H9 (cell line): ENCODE measurements around the gene OR52M1. TPM values are rescaled to one million over a fixed set of nuclear protein-coding genes. Genes with fewer than 3 reads are reported as not detected.
A peak's percentile ranks its signal among the peaks of the same experiment; 100 is the strongest.

Experiments
- DNase-seq: peaks from one replicate; pipeline ENCODE4 v3.0.0-alpha.2; 2017
- H2AFZ ChIP-seq: one replicate; pipeline ENCODE4 v1.6.1; 2013; ENCODE audit warnings: mild to moderate bottlenecking, low read length, control low read depth, moderate library complexity
- H2AK5ac ChIP-seq: 2 replicates; pipeline ENCODE4 v1.6.1; 2013; ENCODE audit warnings: low read length, control low read depth, mixed read lengths; ENCODE audit not compliant: insufficient read length
- H2BK120ac ChIP-seq: one replicate; pipeline ENCODE4 v1.6.1; 2013; ENCODE audit warnings: low read depth, mild to moderate bottlenecking, low read length, control low read depth, inconsistent platforms; ENCODE audit not compliant: poor library complexity, severe bottlenecking
- H2BK12ac ChIP-seq: 2 replicates; pipeline ENCODE4 v1.6.1; 2013; ENCODE audit warnings: low read length, control low read depth, mixed read lengths, low read depth; ENCODE audit not compliant: insufficient read length
- H2BK15ac ChIP-seq: 2 replicates; pipeline ENCODE4 v1.6.1; 2013; ENCODE audit warnings: low read depth, low read length, control low read depth
- H2BK20ac ChIP-seq: one replicate; pipeline ENCODE4 v1.6.1; 2013; ENCODE audit warnings: low read depth, mild to moderate bottlenecking, low read length, control low read depth, inconsistent platforms; ENCODE audit not compliant: poor library complexity, severe bottlenecking
- H2BK5ac ChIP-seq: 2 replicates; pipeline ENCODE4 v1.6.1; 2013; ENCODE audit warnings: low read length, control low read depth, mixed read lengths; ENCODE audit not compliant: insufficient read length
- H3K14ac ChIP-seq: 2 replicates; pipeline ENCODE4 v1.6.1; 2013; ENCODE audit warnings: low read length, control low read depth; ENCODE audit not compliant: insufficient read depth
- H3K18ac ChIP-seq: 2 replicates; pipeline ENCODE4 v1.6.1; 2013; ENCODE audit warnings: low read depth, mild to moderate bottlenecking, mixed read lengths, low read length, control low read depth; ENCODE audit not compliant: insufficient read length
- H3K23ac ChIP-seq: 2 replicates; pipeline ENCODE4 v1.6.1; 2013; ENCODE audit warnings: low read length, control low read depth, mixed read lengths, low read depth; ENCODE audit not compliant: insufficient read length
- H3K23me2 ChIP-seq: 2 replicates; pipeline ENCODE4 v1.6.1; 2013; ENCODE audit warnings: low read depth, mild to moderate bottlenecking, mixed read lengths, low read length, control low read depth; ENCODE audit not compliant: insufficient read length, poor library complexity, severe bottlenecking
- H3K27ac ChIP-seq: 2 replicates; pipeline ENCODE4 v1.5.1; 2013; ENCODE audit warnings: low read length, control low read depth, mixed read lengths, low read depth; ENCODE audit not compliant: insufficient read length
- H3K27me3 ChIP-seq: 2 replicates; pipeline ENCODE4 v1.6.1; 2013; ENCODE audit warnings: low read length, control low read depth, inconsistent platforms; ENCODE audit not compliant: insufficient read depth
- H3K4ac ChIP-seq: 2 replicates; pipeline ENCODE4 v1.6.1; 2013; ENCODE audit warnings: low read depth, mild to moderate bottlenecking, control low read depth, inconsistent platforms, low read length, moderate library complexity
- H3K4me1 ChIP-seq: 2 replicates; pipeline ENCODE4 v1.6.1; 2013; ENCODE audit warnings: low read length, control low read depth, inconsistent platforms; ENCODE audit not compliant: insufficient read depth
- H3K4me2 ChIP-seq: 2 replicates; pipeline ENCODE4 v1.6.1; 2013; ENCODE audit warnings: low read length, control low read depth, mixed read lengths; ENCODE audit not compliant: insufficient read length, insufficient read depth
- H3K56ac ChIP-seq: 2 replicates; pipeline ENCODE4 v1.6.1; 2013; ENCODE audit warnings: low read depth, mild to moderate bottlenecking, mixed read lengths, low read length, control low read depth; ENCODE audit not compliant: insufficient read length
- H3K79me1 ChIP-seq: 2 replicates; pipeline ENCODE4 v1.6.1; 2013; ENCODE audit warnings: low read depth, mild to moderate bottlenecking, moderate library complexity, low read length, control low read depth, inconsistent platforms; ENCODE audit not compliant: insufficient read depth, poor library complexity, severe bottlenecking
- H3K79me2 ChIP-seq: 2 replicates; pipeline ENCODE4 v1.6.1; 2013; ENCODE audit warnings: low read length, control low read depth, inconsistent platforms; ENCODE audit not compliant: insufficient read depth
- H3K9ac ChIP-seq: 2 replicates; pipeline ENCODE4 v1.6.1; 2013; ENCODE audit warnings: low read length, control low read depth, mixed read lengths; ENCODE audit not compliant: insufficient read length; ENCODE audit errors: extremely low read depth
- H3K9me3 ChIP-seq: one replicate; pipeline ENCODE4 v1.6.1; 2013; ENCODE audit warnings: low read depth, low read length, inconsistent platforms; ENCODE audit not compliant: control insufficient read depth
- H3T11ph ChIP-seq: one replicate; pipeline ENCODE4 v1.6.1; 2013; ENCODE audit warnings: mild to moderate bottlenecking, low read length, control low read depth, inconsistent platforms
- H4K20me1 ChIP-seq: one replicate; pipeline ENCODE4 v1.6.1; 2013; ENCODE audit not compliant: control insufficient read depth, insufficient read length, insufficient read depth
- H4K5ac ChIP-seq: 2 replicates; pipeline ENCODE4 v1.6.1; 2013; ENCODE audit warnings: low read depth, mild to moderate bottlenecking, mixed read lengths, low read length, control low read depth; ENCODE audit not compliant: insufficient read length
- H4K8ac ChIP-seq: replicated peaks from 2 replicates; pipeline ENCODE4 v1.6.1; 2013; ENCODE audit warnings: low read length, control low read depth, mixed read lengths, low read depth; ENCODE audit not compliant: insufficient read length
- H4K91ac ChIP-seq: 2 replicates; pipeline ENCODE4 v1.6.1; 2013; ENCODE audit warnings: low read depth, mild to moderate bottlenecking, moderate library complexity, mixed read lengths, low read length, control low read depth; ENCODE audit not compliant: insufficient read length
- H3K27ac Mint-ChIP-seq, 3 experiments: 2 replicates in 2 of 3; 3 replicates in 1 of 3; pipeline ENCODE4 v1.8.0; 2020 to 2021; ENCODE audit warnings: mixed read lengths in 3 of 3, mild to moderate bottlenecking in 1 of 3, moderate library complexity in 1 of 3
- H3K27me3 Mint-ChIP-seq: 2 replicates; pipeline ENCODE4 v1.8.0; 2021; ENCODE audit warnings: low read depth, mild to moderate bottlenecking, moderate library complexity, mixed read lengths
- H3K36me3 Mint-ChIP-seq, 3 experiments: 2 replicates in 2 of 3; 3 replicates in 1 of 3; pipeline ENCODE4 v1.8.0; 2020 to 2021; ENCODE audit warnings: low read depth in 3 of 3, mixed read lengths in 3 of 3; ENCODE audit not compliant: insufficient read depth in 1 of 3
- H3K4me1 Mint-ChIP-seq, 2 experiments: 2 replicates each; pipeline ENCODE4 v1.8.0; 2020; ENCODE audit warnings: mixed read lengths in 2 of 2
- H3K4me3 Mint-ChIP-seq, 2 experiments: 2 replicates in 1 of 2; 3 replicates in 1 of 2; pipeline ENCODE4 v1.8.0; 2020 to 2021; ENCODE audit warnings: mild to moderate bottlenecking in 2 of 2, mixed read lengths in 2 of 2, moderate library complexity in 1 of 2
- H3K9me3 Mint-ChIP-seq, 2 experiments: 2 replicates in 1 of 2; 3 replicates in 1 of 2; pipeline ENCODE4 v1.8.0; 2020; ENCODE audit warnings: mild to moderate bottlenecking in 2 of 2, mixed read lengths in 2 of 2, moderate library complexity in 1 of 2
- CTCF ChIP-seq: fragments of 200-600 bp; sonication (generic); conservative IDR thresholded peaks from 3 replicates; pipeline ENCODE4 v1.8.0; 2021; ENCODE audit warnings: antibody characterized with exemption, mild to moderate bottlenecking
- WGBS: extraction: QIAGEN DNeasy Blood & Tissue Kit; methylation state at CpG from one replicate; pipeline ENCODE4 v1.1.7; 2013; ENCODE audit warnings: missing lambda C conversion rate, low lambda C conversion rate, mixed read lengths; ENCODE audit not compliant: insufficient read length; ENCODE audit errors: extremely low coverage; 5-methylcytosine and 5-hydroxymethylcytosine counted together
- total RNA-seq: library from RNA; stranded (reverse); gene quantifications from 2 replicates; pipeline ENCODE4 v1.2.1, GENCODE V29; 2021

The OR52M1 gene
- total RNA-seq, 1 experiment from 2014 or later, result not detected

- Histone ChIP-seq H2BK20ac (no peak overlapping the region), H3K14ac (no peak overlapping the region), H4K5ac (no peak overlapping the region), H2BK15ac (no peak overlapping the region), H2AFZ (no peak overlapping the region), H3K4ac (no peak overlapping the region), H2AK5ac (no peak overlapping the region), H3K23ac (no peak overlapping the region), H3K23me2 (no peaks in the 10 kb centered on the region), H2BK12ac (no peak overlapping the region), H3K27me3 (no peaks in the 10 kb centered on the region), H3K9me3 (no peaks in the 10 kb centered on the region), H4K20me1 (no peaks in the 10 kb centered on the region), H4K91ac (no peak overlapping the region), H4K8ac (no peak overlapping the region), H3K79me2 (no peaks in the 10 kb centered on the region), H3K18ac (no peak overlapping the region), H3K79me1 (no peaks in the 10 kb centered on the region), H2BK5ac (no peak overlapping the region), H3K9ac (no peak overlapping the region), H3T11ph (no peak overlapping the region), H2BK120ac (no peak overlapping the region), H3K56ac (no peak overlapping the region), H3K4me2 (no peak overlapping the region), H3K4me1 (no peaks in the 10 kb centered on the region), H3K27ac (no peak overlapping the region)
- no peak overlapping the region for H3K4me3 Mint-ChIP-seq
- WGBS, result no CpG with 5 or more reads among the region's 8 CpGs
- peak; percentile 68 for TF ChIP-seq CTCF
- no peaks in the 10 kb centered on the region; a peak in 1 of 4 replicates for H3K4me1 Mint-ChIP-seq
- H3K36me3 Mint-ChIP-seq, result peaks cover 0 to 5% (median 3%) of the 10 kb centered on the region in 3 experiments; a peak in 4 of 7 replicates
- peaks cover 11 to 13% of the 10 kb centered on the region in 2 experiments; a peak in 3 of 5 replicates for H3K9me3 Mint-ChIP-seq
- H3K27me3 Mint-ChIP-seq, result peaks cover 3% of the 10 kb centered on the region
- H3K27ac Mint-ChIP-seq, result peak overlapping the region in 1 of 3 experiments; percentile 31; a peak in 1 of 7 replicates
- peak; percentile 30 for DNase-seq
These were observed 6.5 kb downstream of the OR52M1 start for GRCh38 chr11:4551346-4551979.
